Upper lobe of right lung (tissue), 1 donor: ENCODE results near the gene HPS4. TPM values are rescaled to one million over a fixed set of nuclear protein-coding genes. Genes with fewer than 3 reads are reported as not detected.

Experiments
- ATAC-seq: fragments of 200-7000 bp; cut with Tn5 transposase; one replicate; pipeline ENCODE4 v1.9.1; 2020; ENCODE audit warnings: mild to moderate bottlenecking, moderate library complexity
- DNase-seq: peaks from one replicate; pipeline ENCODE4 v3.0.0-alpha.2; 2020
- H3K27ac ChIP-seq: fragments of 200-600 bp; one replicate; pipeline ENCODE4 v1.8.0; 2022
- H3K27me3 ChIP-seq: fragments of 200-600 bp; one replicate; pipeline ENCODE4 v1.8.0; 2022; ENCODE audit warnings: mild to moderate bottlenecking
- H3K36me3 ChIP-seq: fragments of 200-600 bp; one replicate; pipeline ENCODE4 v1.8.0; 2022
- H3K4me1 ChIP-seq: fragments of 200-600 bp; one replicate; pipeline ENCODE4 v1.8.0; 2022
- H3K4me3 ChIP-seq: fragments of 200-600 bp; one replicate; pipeline ENCODE4 v1.8.0; 2022; ENCODE audit warnings: mild to moderate bottlenecking
- H3K9me3 ChIP-seq: fragments of 200-600 bp; one replicate; pipeline ENCODE4 v1.8.0; 2022
- intact Hi-C: fragments of 100-400 bp; cut with DNase I; formaldehyde crosslinking; loops from one replicate; pipeline ENCODE4 v1.11.0; 2022
- total RNA-seq: library from RNA; stranded (reverse); fragmentation: NEBNext Ultra II Directional; extraction: Animal tissue kit (Norgen Biotek cat#: 25700); gene quantifications from one replicate; pipeline ENCODE4 v1.2.1, GENCODE V29; 2021
- TF ChIP-seq, protein P1 (sequence below): fragments of 200-600 bp; IDR thresholded peaks from one replicate; pipeline ENCODE4 v1.8.0; 2022; ENCODE audit warnings: antibody characterized with exemption
- donor health status: DM: no; HTN: yes; CAD: no; lungs with severe emphysema.

HPS4 gene
- total RNA-seq, 1 donor from 2014 or later = 31.0 TPM

DNA sequence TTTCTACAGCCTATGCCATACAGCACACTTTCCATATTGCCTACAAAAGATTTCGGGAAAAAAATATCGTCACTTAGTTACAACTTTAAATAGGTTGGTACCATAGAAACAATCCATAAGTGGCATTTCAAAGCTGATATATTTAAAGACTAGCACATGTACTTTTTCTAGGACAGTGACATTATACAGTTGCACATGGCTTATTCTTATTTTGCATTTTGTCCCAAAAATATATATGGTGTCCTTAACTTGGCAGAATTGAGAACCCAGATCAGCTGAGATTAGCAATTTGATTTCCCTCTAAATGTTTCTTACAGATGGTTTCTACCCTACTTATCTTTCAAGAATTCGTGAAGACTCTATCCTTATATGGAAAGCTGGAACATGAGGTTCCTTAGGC lies 32.3 kb upstream of the HPS4 start:
- intact Hi-C loops = no loop called here
- no peaks in the 10 kb centered on the region for H3K27me3 ChIP-seq
- no peaks in the 10 kb centered on the region for H3K9me3 ChIP-seq
- TF ChIP-seq, protein P1, sequence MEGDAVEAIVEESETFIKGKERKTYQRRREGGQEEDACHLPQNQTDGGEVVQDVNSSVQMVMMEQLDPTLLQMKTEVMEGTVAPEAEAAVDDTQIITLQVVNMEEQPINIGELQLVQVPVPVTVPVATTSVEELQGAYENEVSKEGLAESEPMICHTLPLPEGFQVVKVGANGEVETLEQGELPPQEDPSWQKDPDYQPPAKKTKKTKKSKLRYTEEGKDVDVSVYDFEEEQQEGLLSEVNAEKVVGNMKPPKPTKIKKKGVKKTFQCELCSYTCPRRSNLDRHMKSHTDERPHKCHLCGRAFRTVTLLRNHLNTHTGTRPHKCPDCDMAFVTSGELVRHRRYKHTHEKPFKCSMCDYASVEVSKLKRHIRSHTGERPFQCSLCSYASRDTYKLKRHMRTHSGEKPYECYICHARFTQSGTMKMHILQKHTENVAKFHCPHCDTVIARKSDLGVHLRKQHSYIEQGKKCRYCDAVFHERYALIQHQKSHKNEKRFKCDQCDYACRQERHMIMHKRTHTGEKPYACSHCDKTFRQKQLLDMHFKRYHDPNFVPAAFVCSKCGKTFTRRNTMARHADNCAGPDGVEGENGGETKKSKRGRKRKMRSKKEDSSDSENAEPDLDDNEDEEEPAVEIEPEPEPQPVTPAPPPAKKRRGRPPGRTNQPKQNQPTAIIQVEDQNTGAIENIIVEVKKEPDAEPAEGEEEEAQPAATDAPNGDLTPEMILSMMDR = no peak
- ATAC-seq = no peak
- no peaks in the 10 kb centered on the region for H3K36me3 ChIP-seq
- no peak overlapping the region for H3K4me3 ChIP-seq
- no peak overlapping the region for H3K27ac ChIP-seq
- H3K4me1 ChIP-seq = peaks cover 16% of the 10 kb centered on the region
- DNase-seq = no peak

DNA sequence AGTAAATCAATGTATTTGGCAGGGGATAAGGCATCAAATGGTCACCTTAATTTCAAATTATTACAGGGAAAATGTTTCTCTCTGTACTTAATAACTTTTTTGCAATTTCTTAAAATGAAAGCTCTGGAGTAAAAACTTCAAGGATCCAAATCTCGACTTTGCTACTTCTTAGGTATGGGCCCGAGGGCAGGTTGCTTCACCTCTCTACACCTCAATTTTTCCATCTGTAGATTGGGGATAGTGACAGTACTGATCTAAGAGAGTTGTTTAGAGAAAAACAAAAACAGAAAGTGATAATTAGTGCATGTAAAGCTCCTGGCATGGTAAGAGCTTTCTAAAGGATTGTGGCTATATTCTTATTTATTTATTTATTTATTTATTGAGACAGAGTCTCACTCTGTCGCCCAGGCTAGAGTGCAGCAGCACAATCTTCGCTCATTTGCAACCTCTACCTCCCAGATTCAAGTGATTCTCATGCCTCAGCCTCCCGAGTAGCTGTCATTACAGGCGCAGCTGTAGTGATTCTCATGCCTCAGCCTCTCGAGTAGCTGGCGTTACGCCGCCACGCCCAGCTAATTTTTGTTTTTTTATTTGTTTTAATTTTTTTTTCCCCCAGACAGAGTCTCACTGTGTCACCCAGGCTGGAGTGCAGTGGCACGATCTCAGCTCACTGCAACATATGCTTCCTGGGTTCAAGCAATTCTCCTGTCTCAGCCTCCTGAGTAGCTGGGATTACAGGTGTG lies 31.0 kb upstream of the HPS4 start:
- no peaks in the 10 kb centered on the region for H3K27me3 ChIP-seq
- TF ChIP-seq, protein P1 = no peak
- ATAC-seq = no peak
- no peak overlapping the region for H3K4me3 ChIP-seq
- DNase-seq = no peak
- H3K9me3 ChIP-seq = no peaks in the 10 kb centered on the region
- intact Hi-C loops = no loop called here
- peaks cover 17% of the 10 kb centered on the region for H3K4me1 ChIP-seq
- H3K36me3 ChIP-seq = peaks cover 8% of the 10 kb centered on the region
- no peak overlapping the region for H3K27ac ChIP-seq

DNA sequence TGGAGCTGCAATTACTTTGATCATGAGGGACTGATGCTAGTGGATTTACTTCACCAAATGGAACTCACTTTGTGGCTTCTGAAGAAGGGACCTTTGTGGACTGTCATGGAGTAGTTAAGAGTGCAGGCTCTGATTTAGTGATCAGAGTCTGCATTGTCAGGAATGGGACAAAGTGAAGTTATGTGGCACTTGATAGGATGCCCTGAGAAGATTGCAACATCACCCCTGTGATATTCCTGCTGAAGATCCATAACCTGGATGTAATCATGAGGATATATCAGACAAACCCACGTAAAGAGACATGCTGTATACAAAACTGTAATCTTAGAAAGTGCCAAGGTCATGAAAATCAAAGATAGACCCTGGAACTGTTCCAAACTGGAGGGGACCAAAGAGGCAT lies 30.3 kb upstream of the HPS4 start:
- Histone ChIP-seq H3K27me3 (no peaks in the 10 kb centered on the region), H3K4me3 (no peak overlapping the region), H3K27ac (no peak overlapping the region), H3K4me1 (peaks cover 17% of the 10 kb centered on the region), H3K36me3 (peaks cover 16% of the 10 kb centered on the region), H3K9me3 (no peaks in the 10 kb centered on the region)
- intact Hi-C loops = no loop called here
- ATAC-seq (no peak), DNase-seq (no peak)
- TF ChIP-seq, protein P1 = no peak

DNA sequence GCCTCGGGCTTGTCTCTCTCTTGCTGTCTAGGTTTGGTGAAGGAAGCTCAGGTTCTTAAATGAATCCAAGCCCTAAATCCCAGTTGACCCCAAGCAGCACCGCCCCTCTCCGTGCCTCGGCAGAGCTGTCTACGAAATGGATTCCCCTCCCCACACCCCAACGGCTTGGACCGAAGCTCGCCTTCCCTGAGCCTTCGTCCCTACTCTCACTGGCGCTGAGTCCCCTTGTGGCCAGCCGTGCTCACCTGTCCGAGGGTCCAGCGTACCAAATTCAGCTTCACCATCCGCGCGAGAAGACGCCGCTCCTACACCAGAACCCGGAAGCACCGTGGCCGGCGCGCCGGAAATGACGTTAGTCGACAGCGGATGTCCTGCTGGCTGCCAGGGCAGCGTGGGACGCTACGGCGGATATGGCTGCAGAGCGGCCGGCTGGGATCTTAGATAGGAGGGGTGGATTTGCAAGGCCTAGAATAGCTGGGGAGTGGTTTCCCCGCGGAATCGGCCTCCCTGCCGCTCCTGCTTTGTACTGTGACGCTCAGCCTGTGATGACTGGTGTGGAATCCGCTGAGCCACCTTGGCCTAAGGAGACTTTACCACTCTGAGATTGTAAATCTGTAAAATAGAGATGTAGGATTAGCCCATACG lies 28.7 kb upstream of the HPS4 start, which contains the start of gene TFIP11:
TFIP11 (minus strand) TSS at position 325 of the 645 bp plus-strand sequence. CDS start 2,201 bp downstream, outside the sequence.
- Histone ChIP-seq H3K27ac (peak within 1 kb of the TSS; percentile 77), H3K9me3 (no peaks in the 10 kb centered on the region), H3K4me3 (peak within 1 kb of the TSS; percentile 90), H3K4me1 (peaks cover 17% of the 10 kb centered on the region), H3K27me3 (no peaks in the 10 kb centered on the region), H3K36me3 (peaks cover 32% of the 10 kb centered on the region)
- intact Hi-C loops = no loop called here
- TF ChIP-seq, protein P1 = no peak
- DNase-seq (peak; percentile 97), ATAC-seq (peak; percentile 99)

DNA sequence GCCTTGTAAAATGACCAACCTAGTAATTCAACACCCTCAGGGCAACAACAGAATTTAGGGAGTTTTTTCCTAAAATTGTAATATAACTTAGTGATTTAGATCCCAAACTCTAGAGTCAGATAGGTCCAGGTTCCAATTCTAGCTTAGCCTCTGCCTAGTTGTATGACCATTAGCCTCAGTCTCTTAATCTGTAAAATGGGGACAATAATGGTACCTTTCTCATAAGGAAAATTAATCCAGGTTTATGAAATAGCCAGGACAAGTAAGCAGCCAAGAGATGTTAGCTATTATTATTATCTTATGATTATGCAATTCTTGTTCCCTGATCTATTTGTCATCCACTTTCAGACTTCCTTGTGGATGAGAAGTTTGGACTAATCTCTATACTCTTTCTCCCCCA lies 24.6 kb upstream of the HPS4 start:
- intact Hi-C loops = no loop called here
- TF ChIP-seq, protein P1 = no peak
- no peak overlapping the region for H3K4me3 ChIP-seq
- no peak overlapping the region for H3K27ac ChIP-seq
- H3K36me3 ChIP-seq = peaks cover 73% of the 10 kb centered on the region
- ATAC-seq (no peak), DNase-seq (no peak)
- H3K4me1 ChIP-seq = peaks cover 24% of the 10 kb centered on the region
- H3K27me3 ChIP-seq = no peaks in the 10 kb centered on the region
- no peaks in the 10 kb centered on the region for H3K9me3 ChIP-seq
